Cerebellar nuclear complex (tissue), 1 donor: ENCODE measurements around the gene SHH.

Source experiments
- DNase-seq, 2 experiments: peaks; one replicate each; lab custom pipeline; 2025; lab: John Stamatoyannopoulos, UW

Gene SHH

DNA sequence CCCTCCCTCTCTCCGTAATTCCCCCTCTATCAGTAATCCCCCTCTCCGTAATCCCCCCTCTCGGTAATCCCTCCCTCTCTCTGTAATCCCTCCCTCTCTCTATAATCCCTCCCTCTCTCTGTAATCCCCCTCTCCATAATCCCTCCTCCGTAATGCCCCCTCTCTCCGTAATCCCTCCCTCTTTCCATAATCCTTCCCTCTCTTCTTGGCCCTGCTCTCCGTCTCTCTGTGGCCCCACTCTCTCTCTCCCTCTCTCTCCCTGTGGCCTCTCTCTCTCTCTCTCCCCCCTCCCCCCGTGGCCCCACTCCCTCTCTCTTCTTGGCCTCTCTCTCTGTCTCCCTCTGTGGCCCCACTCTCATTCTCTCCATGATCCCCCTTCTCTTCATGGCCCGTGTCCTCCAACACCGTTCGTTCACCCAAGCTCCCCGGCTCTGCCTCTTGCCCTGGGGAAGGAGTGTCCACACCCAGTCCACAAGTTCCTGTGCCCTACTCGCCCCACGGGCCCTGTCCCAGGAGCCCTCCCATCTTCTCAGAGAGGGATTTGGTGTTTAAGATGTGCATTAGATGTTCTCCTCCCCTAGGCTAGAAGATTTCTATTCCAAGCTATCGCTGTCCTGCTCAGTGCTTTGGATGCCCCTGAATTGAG, 19.8 kb downstream of the SHH start:
- DNase-seq = no peak

DNA sequence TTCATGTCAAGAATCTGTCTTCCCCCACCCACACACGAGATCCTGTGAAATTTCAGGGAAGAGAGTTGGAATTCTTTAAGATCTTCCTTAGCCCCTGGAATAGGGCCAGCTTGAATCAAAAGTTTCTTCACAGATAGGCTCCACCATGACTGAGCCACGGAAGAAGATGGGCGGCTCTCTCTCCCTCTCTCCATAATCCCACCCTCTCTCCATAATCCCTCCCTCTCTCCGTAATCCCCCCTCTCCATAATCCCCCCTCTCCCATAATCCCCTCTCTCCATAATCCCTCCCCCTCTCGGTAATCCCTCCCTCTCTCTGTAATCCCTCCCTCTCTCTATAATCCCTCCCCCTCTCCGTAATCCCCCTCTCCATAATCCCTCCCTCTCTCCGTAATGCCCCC, 20.4 kb downstream of the SHH start:
- no peak for DNase-seq

DNA sequence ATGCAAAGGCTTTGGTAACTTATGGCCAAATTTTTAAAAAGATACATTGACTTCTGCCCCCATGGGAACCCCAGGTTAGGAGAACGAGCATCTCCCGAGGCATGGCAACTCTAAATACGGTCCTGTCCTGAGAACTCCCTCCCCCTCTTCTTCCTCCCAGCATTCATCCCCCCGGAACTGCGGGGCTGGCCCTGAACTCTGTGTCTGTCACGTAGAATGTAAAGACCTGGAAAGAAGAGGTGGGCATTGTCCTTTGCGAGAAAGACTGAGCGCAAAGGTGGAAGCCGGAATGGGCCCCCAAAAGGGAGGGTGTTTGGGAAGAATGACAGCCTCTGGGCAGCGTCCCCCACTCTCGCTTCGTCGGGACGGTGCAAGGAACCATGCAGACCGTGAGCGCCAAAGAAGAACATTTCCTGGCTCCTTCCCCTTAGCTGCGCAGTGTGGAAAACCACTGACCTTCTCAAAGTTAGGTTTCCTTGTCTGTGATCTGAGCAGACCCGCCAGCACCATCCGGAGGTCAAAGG, 21.0 kb downstream of the SHH start:
- no peak for DNase-seq

DNA sequence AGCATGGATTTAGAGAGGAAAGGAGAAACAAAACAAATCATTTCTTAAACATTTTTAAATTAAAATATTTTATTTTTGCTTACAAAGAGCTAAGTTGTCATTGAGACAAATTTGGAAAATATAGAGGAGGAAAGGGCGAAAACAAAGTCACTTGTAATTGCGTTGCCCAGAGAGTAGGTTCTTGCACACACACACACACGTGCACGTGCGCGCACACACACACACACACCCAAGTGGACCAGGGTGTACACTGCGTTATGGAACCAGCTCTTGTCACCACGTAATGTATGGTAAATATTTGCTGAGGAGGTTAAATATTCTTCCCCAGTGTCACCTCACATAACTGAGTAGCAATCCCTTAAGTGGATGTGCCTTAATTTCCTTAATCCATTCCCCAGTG, 21.6 kb downstream of the SHH start:
- DNase-seq = no peak

DNA sequence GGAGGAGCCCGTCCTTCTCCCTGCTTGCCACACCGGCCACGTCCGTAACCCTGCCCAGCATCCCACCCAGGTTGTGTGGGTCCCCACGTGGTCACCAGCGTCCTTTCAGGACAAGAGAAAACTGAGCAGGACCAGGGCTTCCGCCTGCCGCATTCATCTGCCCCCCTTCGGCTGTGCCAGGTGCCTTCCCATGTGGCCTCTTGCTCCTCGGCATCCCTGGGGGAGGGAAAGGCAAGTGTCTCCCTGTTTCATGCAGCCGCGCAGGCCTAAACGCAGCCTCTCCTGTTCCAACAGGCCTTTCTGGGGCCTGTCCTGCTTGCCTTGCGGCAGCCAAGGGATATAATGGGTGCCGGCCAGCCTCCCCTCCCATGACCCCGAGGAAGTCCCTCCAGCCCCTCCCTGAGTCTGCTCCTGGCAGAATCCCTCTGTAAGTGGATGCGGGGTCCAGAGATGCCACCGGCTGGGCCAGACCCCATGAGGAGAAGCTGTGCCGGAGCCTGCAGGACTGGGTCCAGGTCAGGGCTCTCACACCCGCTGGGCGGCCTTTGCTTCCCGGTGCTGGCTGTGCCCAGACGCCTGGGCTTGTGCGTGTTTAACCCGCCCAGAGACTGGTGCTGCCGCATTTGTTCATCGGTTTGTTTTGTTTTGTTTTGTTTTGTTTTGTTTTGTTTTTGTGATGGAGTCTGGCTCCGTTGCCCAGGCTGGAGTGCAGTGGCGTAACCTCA, 23.1 kb downstream of the SHH start:
- DNase-seq = no peak

DNA sequence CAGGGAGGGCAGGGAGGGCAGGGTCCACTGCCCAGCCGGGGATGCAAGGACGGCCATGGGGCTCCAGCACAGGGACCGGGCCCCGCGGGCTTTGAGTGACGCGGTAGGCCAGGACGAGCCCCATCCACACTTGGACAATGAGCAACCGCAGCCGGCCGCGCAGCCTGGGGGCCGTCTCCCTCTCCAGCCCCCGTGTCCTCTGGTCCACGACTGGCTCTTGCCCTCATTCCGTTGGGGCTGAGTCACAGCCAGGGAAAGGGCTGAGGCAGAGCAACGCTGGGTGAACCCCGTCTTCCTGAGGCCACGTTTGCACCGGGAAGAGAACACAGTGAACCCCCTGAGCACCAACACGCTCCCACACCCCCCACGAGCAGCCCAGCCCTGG, 23.7 kb downstream of the SHH start:
- DNase-seq = no peak

DNA sequence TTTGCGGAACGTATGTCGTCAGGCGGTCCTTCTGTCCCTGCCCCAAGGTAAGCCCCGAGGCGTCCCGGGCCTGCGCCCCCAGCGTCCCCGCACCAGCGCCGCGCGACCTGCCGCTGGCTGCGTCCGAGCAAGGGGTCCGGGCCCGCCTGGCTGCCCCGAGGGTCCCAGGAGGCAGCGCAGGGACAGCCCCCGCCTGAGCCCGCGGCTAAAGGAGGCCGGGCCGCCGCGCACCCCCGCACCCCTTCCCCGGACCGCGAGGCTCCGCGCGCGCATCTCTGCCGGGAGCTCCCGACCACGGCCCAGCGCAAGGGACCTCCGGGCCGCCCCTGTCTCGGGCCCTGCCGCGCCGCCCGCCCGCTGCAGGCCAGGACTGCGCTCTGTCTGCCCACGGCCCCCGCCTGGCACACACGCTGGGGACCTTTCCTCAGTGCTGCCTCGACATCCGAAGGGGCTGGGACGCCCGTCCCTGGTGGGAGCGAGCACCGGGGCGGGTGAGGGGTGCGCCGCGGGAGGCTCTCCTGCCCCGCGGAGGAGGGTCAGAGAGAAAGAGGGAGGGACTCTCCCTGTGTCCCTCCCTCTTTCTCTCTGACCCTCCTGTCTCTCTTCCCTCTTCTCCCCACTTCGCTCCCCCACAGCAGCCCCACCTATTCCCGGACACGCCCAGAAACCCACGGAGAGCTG, 25.0 kb downstream of the SHH start:
- no peak for DNase-seq

DNA sequence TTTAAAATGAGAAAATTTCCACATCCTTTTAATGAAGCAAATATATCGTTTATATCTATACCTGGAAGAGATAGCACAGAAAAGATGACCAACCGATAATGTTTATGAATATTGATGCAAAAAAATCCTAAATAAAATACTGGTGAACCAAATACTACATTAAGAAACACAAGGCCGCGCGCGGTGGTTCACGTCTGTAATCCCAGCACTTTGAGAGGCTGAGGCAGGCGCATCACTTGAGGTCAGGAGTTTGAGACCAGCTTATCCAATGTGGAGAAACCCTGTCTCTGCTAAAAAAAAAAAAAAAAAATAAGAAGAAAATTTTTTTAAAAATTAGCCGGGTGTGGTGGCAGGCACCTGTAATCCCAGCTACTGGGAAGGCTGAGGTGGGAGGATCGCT, 25.8 kb downstream of the SHH start:
- DNase-seq = no peak

DNA sequence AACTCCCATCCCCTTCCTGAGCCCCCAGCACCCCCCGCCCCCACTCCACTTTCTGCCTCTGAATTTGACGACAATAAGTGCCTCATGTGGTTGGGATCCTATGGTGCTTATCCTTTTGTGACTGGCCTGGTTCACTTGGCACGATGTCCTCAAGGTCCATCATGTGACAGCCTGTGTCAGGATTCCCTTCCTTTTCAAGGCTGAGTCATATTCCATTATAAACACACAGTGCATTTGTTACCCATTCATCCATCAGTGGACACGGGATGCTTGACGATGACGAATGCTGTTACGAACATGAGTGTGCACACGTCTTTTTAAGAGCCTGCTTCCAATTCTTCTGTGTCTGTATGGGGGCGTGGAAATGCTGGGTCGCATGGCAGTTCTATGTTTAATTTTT, 26.7 kb downstream of the SHH start:
- no peak for DNase-seq

DNA sequence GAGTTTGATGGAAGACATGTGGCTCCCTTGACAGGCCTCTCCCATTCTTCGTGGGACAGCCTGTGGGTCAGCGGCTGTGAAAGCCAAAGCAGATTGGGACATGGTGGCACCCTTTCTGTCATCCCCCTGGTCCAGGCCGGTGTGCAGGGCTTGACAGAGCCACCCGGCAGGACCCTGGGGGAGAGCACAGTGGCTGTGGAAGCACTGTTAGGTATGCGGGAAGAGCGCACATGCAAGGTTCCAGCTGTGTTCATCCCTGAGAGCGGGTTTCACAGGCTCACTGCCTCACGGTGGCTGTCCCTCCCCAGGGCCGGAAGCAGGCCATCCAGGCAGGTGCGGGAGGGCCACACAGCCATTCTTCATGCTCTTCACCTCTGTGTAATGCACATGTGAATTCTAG, 29.8 kb downstream of the SHH start:
- DNase-seq = no peak

DNA sequence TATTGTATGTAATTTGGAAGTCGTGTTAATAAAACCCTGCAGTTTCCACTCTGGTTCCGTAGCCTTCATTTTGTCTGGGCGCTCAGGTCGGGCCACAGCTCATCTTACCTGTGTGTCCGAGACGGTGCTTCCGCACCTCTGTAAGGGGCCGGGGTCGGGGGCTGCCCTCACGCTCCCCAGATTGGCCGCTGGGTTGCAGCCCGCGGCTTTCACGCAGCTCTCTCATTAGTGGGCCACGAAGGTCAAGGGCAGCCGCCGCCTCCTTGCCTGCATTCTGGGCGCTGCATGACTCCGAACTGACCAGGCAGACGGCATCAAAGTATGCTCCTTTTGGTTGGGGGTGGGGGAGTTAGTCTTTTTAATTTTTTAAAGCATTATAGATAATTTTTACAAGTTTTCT, 30.8 kb downstream of the SHH start:
- DNase-seq = no peak

DNA sequence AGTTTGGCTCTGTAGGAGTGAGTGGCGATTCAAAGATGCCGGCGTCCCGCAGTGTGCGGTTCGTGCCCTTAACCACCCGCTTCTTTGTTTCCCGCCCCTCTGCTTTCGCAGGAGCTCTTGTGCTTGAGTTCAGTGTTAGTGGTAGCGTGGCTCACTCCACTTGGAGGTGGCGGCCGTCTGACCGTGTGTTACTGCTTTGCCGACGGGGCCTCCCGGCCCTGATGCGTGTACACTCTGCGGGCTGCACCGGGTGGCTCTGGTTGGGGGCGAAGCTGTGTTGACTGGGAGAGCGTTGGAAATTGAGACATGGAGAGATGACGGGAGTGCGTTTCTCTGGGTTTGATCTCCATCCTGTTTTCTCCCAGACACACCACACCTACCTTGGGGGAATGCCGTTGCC, 31.4 kb downstream of the SHH start:
- DNase-seq = no peak

DNA sequence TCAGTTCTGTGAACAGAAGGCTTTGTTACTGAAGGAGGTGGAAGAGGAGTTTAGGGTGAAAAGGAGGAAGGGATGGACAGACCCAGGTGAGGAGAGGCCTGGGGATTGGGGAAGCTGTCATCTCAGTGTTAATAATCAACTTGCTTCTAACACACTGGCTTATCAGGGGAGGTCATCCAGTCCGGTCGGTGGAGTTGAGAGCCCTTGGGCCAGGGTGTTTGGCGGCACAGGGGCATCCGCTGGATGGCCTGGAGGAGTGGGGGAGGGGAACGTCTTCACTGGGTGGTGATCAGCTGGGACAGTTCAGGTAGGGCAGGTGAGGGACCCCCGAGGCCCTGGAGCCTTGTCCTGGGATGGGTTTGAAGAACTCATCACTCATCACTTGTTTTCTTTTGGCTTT, 33.9 kb downstream of the SHH start:
- no peak for DNase-seq

DNA sequence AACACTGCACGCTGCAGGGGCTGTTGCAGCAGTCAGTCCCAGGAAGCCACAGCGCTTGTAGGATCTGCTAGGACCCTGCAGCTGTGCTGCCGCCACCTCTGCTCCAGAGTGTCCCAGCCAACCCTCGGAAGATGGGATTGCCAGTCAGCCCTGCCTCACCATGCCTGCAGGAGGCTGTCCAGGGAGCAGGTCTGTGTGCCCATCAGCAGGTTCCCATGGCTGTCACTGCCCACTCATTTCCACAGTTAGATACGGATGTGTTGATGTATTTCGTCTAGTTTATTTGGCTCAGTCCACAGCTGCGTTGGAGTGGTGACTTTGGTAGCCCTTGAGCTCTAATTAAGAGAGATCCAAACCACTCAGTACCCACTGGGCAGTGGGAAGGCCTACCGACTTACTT, 35.7 kb downstream of the SHH start:
- no peak for DNase-seq

DNA sequence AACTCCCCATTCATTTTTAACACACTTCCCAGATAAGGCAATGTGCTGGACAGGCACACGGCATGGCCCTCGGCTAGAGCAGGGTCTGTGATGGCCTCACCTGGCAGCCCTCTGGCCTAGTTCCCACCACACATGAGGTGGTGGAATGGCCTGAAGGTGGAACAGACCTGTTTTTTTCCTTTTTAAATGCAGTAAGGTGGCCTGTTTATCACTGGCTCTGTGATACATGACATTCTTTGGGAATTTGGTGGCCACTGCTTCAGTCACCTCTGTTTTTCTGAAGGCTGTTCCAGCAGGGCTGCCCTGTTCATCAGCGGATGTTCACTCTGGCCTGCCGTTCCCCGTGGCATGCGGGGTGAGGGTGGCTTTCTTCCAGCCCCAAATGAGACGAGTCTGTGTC, 36.6 kb downstream of the SHH start:
- DNase-seq = no peak

DNA sequence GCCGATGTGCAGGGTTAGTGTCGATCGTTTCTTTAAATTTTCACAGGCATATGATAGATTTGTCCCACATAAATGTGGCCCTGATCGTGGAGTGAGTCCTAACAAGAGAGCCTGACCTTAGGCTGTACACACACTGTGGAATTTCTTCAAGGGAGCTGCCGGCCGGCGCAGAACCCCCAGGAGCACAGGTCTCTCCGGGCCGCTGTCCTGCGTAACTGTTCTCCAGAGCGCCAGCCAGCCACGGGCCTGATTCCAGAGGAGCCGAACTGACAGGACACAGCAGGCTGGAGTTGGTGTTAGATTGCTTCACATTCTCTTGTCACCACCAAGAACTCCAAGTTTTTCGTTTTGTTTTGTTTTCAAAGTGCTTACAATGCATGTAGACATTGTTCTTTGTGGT, 37.3 kb downstream of the SHH start:
- no peak for DNase-seq

DNA sequence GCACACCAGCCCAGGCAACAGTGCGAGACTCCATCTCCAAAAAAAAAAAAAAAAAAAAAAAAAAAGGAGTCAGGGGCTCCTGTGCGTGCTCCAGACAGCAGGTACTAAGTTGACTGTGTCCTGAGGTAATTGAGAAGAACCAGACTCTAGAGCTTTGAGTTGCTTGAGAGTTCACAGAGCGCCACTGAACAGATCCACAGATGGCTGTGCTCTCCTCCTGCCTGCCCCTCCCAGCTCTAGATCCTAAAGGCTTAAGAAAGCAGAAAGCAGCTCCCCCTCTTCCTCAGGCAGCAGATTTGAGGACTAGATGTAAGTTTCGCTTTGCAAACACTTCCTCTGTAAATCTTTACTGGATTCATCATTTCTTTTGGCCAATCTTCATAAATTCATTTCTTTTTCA, 38.7 kb downstream of the SHH start:
- DNase-seq = no peak

DNA sequence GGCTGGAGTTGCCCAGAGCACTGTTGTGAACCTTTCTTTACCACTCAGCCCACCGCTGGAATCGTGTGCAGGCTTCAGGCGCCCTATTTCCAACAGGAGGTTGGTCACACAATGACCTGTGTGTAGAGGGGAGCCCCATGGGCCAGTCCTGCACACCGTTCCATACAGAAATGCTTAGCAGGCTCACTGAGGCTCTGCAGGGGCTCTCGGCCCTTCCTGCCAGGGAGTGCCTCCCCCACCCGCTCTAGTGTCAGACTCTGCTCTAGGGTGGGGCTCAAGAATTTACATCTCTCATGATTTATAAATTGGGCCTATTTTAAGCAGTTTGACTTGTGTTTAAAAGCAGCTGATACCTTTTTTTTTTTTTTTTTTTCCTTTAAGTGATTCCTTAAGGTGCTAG, 42.0 kb downstream of the SHH start:
- DNase-seq = no peak

DNA sequence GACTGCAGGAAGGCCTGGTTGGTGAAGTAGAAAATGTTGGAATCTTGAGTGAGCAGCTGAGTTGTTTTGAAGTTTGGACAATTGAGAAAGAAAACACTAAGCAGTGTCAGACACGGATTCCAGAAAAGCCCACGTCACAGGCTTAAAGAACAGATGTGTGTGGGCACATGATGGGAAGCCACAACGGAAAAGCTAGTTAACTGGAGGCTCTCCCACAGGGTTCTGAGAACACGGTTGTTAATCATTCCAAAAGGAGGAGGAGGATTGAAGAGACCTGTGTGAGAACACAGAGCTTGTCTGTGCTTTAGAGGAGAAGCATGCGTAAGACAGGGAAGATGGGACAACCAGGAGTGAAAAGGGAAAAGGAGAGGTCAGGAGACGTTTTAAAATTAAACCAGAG, 42.6 kb downstream of the SHH start:
- no peak for DNase-seq

DNA sequence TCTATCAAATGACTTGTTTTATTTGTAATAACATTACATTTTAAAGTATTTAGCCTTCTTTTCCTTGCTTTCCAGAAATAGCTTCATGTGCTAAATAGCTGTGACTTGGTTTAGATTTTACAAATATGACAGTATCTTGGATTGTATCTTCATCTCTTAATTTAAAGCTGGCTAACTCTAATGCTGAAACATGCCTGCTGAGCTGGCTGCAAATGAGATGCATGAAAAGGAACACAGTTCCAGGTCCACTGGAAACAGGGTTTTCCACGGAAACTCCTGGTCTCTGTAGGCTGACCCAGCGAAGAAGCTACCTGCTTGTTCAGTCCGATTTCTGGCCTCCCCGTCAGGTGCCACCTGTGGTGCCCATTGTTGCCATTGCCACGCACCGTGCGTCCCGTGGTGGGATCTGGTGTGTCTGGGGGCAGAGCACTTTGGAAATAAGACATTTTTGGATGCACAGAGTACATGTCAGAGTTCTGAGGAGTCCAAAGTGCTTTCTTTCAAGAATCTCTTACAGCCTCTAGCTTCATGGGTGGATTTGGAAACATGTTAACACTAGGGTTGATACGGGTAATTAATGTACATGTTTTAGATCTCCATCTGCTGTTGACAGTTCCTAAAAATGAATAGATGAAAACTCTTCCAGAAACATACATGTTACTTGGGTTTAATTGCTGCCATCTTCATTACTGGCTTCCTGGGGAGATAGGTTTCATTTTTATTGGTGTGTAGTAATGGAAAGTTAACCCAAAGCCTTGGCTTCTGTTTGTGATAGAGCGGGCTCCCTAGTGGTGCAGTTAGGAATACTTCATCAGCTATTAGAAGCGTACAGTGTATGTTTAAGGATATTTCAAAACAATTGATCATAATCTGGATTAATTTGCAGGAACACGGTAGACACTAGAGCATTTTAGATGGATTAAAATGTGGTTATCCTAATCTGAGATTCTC, 45.0 kb downstream of the SHH start:
- no peak for DNase-seq

DNA sequence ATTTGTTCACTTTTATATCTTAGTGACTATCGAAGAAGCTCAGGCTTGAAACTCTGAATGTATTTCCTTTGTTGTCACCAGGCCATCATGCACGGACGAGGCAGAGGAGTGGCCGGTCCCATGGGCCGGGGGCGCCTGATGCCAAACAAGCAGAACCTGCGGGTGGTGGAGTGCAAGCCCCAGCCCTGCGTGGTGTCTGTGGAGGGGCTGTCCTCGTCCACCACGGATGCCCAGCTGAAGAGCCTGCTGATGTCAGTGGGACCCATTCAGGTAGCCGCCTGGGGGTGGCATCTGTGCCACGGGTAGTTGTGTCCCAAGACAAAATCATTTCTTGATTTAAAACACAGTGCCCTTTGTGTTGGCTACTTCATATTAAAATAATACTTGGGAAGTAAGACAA, 45.9 kb downstream of the SHH start:
- no peak for DNase-seq

DNA sequence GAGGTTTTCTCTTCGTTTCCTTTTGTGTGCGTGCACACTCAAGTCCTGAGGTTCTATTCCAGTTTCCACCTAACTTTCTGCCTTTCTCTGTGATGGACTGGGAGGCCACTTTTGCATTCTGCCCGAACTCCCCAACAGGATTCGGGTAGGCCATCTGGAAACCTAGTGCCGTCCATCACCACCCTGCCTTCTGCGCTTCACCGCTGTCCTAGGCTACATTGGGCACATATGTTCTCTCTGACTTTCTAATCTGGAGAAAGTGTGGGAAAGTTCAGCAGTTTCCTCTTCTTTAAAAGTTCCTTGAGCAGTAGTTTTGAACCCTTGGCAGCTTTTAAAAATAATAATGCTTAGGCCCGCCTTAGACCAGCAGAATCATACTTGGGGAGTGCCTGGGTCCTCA, 46.8 kb downstream of the SHH start:
- DNase-seq = no peak
